ENCODE results near the gene PCNP. TPM values are rescaled to one million over a fixed set of nuclear protein-coding genes. Genes with fewer than 3 reads are reported as not detected.

The PCNP gene
- total and polyA plus RNA-seq, 2 donors (not counting 3 experiments of a cell fraction or from before 2014, with no cell fraction given) = 22.7 to 137 TPM

DNA sequence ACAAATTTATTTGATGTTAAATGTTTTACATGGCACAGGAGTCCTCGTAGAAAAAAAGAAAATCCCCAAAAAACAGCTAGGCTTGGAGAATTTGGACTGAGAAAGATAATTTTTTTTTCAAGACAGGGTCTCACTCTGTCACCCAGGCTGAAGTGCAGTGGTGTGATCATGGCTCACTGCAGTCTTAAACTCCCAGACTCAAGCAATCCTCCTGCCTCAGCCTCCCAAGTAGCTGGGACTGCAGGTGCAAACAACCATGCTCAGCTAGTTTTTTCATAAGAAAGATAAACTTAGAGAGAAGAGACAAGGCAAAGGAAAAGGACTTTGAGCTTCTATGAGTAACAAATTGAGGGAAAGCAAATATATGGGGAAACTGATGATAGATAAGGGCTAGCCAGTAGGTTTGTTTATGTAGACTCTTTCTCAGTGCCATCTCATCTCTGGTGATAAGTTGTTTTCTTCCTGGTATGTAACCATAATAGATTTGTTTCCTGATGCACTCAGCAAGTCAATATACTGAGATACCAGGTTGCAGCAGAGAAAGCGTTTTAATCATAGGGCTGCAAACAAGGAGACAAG lies 25.4 kb upstream of the PCNP start:
- Histone ChIP-seq H3K4me2 (ENCODE audit: insufficient read depth, low read length) (no peak overlapping the region), H3K9me1 (replicated peaks; ENCODE audit: control insufficient read depth, extremely low read depth, insufficient read depth, low read length) (no peaks in the 10 kb centered on the region), H4K20me1 (replicated peaks; ENCODE audit: control insufficient read depth, extremely low read depth, insufficient read depth, low read length) (no peaks in the 10 kb centered on the region), H3K9me3 (replicated peaks; ENCODE audit: control insufficient read depth, insufficient read depth, low read length) (no peaks in the 10 kb centered on the region), H3K4me1 (ENCODE audit: control insufficient read depth, extremely low read depth, insufficient read depth, low read length) (no peaks in the 10 kb centered on the region), H3K79me2 (ENCODE audit: control insufficient read depth, insufficient read depth, low read length) (no peaks in the 10 kb centered on the region), H3K27ac (ENCODE audit: insufficient read depth, low read depth, low read length) (no peak overlapping the region), H3K27me3 (ENCODE audit: control insufficient read depth in 2 of 2, insufficient read depth in 2 of 2, low read length in 2 of 2) (no peaks in the 10 kb centered on the region), H3K9ac (replicated peaks; ENCODE audit: extremely low read depth, insufficient read depth, low read length) (no peak overlapping the region), H3K36me3 (ENCODE audit: control insufficient read depth in 2 of 2, extremely low read depth in 1 of 2, insufficient read depth in 2 of 2, low read length in 2 of 2) (no peaks in the 10 kb centered on the region), H2AFZ (ENCODE audit: low read depth, low read length) (no peak overlapping the region), H3K4me3 (replicated peaks in 1 of 3; ENCODE audit: insufficient read depth in 1 of 3, low read depth in 1 of 3, low read length in 3 of 3) (no peak overlapping the region)
- BruUV-seq (replicated peaks) = no TSS peak
- intact Hi-C loops (cut with micrococcal nuclease) = no loop called here
- ChIA-PET CTCF (no interaction called here), POLR2A (interaction anchor here (0.5 kb wide), 1 partner anchor 167 kb away, joined by 3 read pairs; no protein-coding TSS in a partner anchor)
- TF ChIP-seq MYC (IDR thresholded peaks at IDR 0.05; ENCODE audit: low read depth, low read length) = no peak
- TF ChIP-seq, protein P1, sequence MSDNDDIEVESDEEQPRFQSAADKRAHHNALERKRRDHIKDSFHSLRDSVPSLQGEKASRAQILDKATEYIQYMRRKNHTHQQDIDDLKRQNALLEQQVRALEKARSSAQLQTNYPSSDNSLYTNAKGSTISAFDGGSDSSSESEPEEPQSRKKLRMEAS (IDR thresholded peaks at IDR 0.05; ENCODE audit: insufficient read depth, insufficient read length) = no peak
- FAIRE-seq (no peak), DNase-seq (ENCODE audit: low read depth, low spot score) (no peak)
- dilution Hi-C loops (cut with MboI; ENCODE audit: extremely low pct_ligation_motif_present, low sequenced_read_pairs) = no loop called here

DNA sequence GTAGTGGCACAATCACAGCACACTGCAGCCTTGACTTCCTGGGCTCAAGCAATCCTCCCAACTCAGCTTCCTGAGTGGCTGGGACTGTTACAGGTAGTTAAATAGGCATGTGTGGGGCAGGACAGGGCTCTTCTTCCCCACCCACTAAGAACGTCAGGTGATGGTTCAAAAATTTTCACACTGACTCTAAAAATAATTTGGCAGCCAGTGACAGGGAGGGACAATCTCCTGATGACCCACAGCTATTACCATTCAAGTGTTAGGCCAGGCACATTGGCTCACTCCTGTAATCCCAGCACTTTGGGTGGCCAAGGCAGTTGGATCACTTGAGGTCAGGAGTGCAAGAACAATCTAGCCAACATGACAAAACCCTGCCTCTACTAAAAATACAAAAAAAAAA lies 24.5 kb upstream of the PCNP start:
- no peak for TF ChIP-seq JUN (IDR thresholded peaks at IDR 0.05; ENCODE audit: borderline replicate concordance, insufficient read depth, insufficient read length, low read depth)
- TF ChIP-seq, protein P2, sequence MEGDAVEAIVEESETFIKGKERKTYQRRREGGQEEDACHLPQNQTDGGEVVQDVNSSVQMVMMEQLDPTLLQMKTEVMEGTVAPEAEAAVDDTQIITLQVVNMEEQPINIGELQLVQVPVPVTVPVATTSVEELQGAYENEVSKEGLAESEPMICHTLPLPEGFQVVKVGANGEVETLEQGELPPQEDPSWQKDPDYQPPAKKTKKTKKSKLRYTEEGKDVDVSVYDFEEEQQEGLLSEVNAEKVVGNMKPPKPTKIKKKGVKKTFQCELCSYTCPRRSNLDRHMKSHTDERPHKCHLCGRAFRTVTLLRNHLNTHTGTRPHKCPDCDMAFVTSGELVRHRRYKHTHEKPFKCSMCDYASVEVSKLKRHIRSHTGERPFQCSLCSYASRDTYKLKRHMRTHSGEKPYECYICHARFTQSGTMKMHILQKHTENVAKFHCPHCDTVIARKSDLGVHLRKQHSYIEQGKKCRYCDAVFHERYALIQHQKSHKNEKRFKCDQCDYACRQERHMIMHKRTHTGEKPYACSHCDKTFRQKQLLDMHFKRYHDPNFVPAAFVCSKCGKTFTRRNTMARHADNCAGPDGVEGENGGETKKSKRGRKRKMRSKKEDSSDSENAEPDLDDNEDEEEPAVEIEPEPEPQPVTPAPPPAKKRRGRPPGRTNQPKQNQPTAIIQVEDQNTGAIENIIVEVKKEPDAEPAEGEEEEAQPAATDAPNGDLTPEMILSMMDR (IDR thresholded peaks at IDR 0.05; ENCODE audit: extremely low read depth in 1 of 2, insufficient read depth in 1 of 2, low read depth in 1 of 2, low read length in 2 of 2) = no peak
- TF ChIP-seq POLR2AphosphoS5 (IDR thresholded peaks at IDR 0.05; ENCODE audit: insufficient read depth, low read depth, low read length) = no peak
- TF ChIP-seq POLR2A (IDR thresholded peaks at IDR 0.05; ENCODE audit: low read depth, low read length) = no peak
- TF ChIP-seq, protein P1 (IDR thresholded peaks at IDR 0.05; ENCODE audit: insufficient read depth, insufficient read length) = no peak
- TF ChIP-seq EZH2 (IDR thresholded peaks at IDR 0.05; ENCODE audit: borderline replicate concordance, low read depth, low read length, severe bottlenecking) = no peak
- TF ChIP-seq FOS (IDR thresholded peaks at IDR 0.05; ENCODE audit: borderline replicate concordance, insufficient read depth, low read length) = no peak
- no peak for TF ChIP-seq GATA2 (IDR thresholded peaks at IDR 0.05; ENCODE audit: insufficient read depth, insufficient read length, low read depth, low read length)
- no peak for TF ChIP-seq MYC (IDR thresholded peaks at IDR 0.05; ENCODE audit: low read depth, low read length)
- Histone ChIP-seq H4K20me1 (replicated peaks; ENCODE audit: control insufficient read depth, extremely low read depth, insufficient read depth, low read length) (no peaks in the 10 kb centered on the region), H3K36me3 (ENCODE audit: control insufficient read depth in 2 of 2, extremely low read depth in 1 of 2, insufficient read depth in 2 of 2, low read length in 2 of 2) (no peaks in the 10 kb centered on the region), H3K9me3 (replicated peaks; ENCODE audit: control insufficient read depth, insufficient read depth, low read length) (no peaks in the 10 kb centered on the region), H3K9me1 (replicated peaks; ENCODE audit: control insufficient read depth, extremely low read depth, insufficient read depth, low read length) (no peaks in the 10 kb centered on the region), H3K4me1 (ENCODE audit: control insufficient read depth, extremely low read depth, insufficient read depth, low read length) (no peaks in the 10 kb centered on the region), H3K27me3 (ENCODE audit: control insufficient read depth in 2 of 2, insufficient read depth in 2 of 2, low read length in 2 of 2) (no peaks in the 10 kb centered on the region), H3K4me2 (ENCODE audit: insufficient read depth, low read length) (no peak overlapping the region), H2AFZ (ENCODE audit: low read depth, low read length) (no peak overlapping the region), H3K9ac (replicated peaks; ENCODE audit: extremely low read depth, insufficient read depth, low read length) (no peak overlapping the region), H3K79me2 (ENCODE audit: control insufficient read depth, insufficient read depth, low read length) (no peaks in the 10 kb centered on the region), H3K4me3 (replicated peaks in 1 of 3; ENCODE audit: insufficient read depth in 1 of 3, low read depth in 1 of 3, low read length in 3 of 3) (no peak overlapping the region), H3K27ac (ENCODE audit: insufficient read depth, low read depth, low read length) (no peak overlapping the region)
- dilution Hi-C loops (cut with MboI; ENCODE audit: extremely low pct_ligation_motif_present, low sequenced_read_pairs) = no loop called here
- POLR2A ChIA-PET = interaction anchor here (0.5 kb wide), 1 partner anchor 167 kb away, joined by 3 read pairs; no protein-coding TSS in a partner anchor
- DNase-seq (ENCODE audit: low read depth, low spot score) (no peak), FAIRE-seq (no peak)
- CTCF ChIA-PET = no interaction called here
- BruUV-seq (replicated peaks) = no TSS peak
- intact Hi-C loops (cut with micrococcal nuclease) = no loop called here
